Mammary epithelial cell (primary cell): ENCODE results near the gene RO60.

ENCODE experiments used
- EZH2 ChIP-seq: IDR thresholded peaks from 2 replicates; pipeline ENCODE4 v1.6.1; 2012; ENCODE audit warnings: low read length, inconsistent platforms, borderline replicate concordance
- TF ChIP-seq, protein P1 (sequence below), 2 donors: IDR thresholded peaks in 1 of 2; conservative IDR thresholded peaks in 1 of 2; 2 replicates each; pipeline ENCODE4 v1.5.1; 2011 to 2012; ENCODE audit warnings: inconsistent platforms in 2 of 2, low read length in 2 of 2, mild to moderate bottlenecking in 2 of 2, control low read depth in 1 of 2, low read depth in 1 of 2; ENCODE audit not compliant: insufficient read depth in 1 of 2; ENCODE audit errors: extremely low read depth in 1 of 2

GRCh38 chr1:193079187-193079586, 19.8 kb downstream of the RO60 start:
- TF ChIP-seq, protein P1, sequence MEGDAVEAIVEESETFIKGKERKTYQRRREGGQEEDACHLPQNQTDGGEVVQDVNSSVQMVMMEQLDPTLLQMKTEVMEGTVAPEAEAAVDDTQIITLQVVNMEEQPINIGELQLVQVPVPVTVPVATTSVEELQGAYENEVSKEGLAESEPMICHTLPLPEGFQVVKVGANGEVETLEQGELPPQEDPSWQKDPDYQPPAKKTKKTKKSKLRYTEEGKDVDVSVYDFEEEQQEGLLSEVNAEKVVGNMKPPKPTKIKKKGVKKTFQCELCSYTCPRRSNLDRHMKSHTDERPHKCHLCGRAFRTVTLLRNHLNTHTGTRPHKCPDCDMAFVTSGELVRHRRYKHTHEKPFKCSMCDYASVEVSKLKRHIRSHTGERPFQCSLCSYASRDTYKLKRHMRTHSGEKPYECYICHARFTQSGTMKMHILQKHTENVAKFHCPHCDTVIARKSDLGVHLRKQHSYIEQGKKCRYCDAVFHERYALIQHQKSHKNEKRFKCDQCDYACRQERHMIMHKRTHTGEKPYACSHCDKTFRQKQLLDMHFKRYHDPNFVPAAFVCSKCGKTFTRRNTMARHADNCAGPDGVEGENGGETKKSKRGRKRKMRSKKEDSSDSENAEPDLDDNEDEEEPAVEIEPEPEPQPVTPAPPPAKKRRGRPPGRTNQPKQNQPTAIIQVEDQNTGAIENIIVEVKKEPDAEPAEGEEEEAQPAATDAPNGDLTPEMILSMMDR (conservative IDR thresholded peaks at IDR 0.05 in 1 of 2, IDR thresholded peaks at IDR 0.05 in 1 of 2; ENCODE audit: extremely low read depth in 1 of 2, insufficient read depth in 1 of 2, low read depth in 1 of 2, low read length in 2 of 2): no peak
- no peak for TF ChIP-seq EZH2
